ENCODE data around the gene PPP5C.
"Not testable (repeated sequence)": the region's sequence is repeated elsewhere in the genome, so short reads cannot be mapped to it uniquely, and the experiment has no call there.

Gene PPP5C

GRCh38 chr19:46388311-46389095 is 41.6 kb downstream of the PPP5C start:
- no peak for DNase-seq

- DNase-seq = no peak
Measured at GRCh38 chr19:46390121-46390858, 43.4 kb downstream of the PPP5C start.

GRCh38 chr19:46390866-46391265 is 44.0 kb downstream of the PPP5C start:
- no peak for DNase-seq

- DNase-seq = no peak
Measured at GRCh38 chr19:46391296-46392251, 44.7 kb downstream of the PPP5C start.

GRCh38 chr19:46392252-46392801 is 45.4 kb downstream of the PPP5C start:
- DNase-seq = no peak

GRCh38 chr19:46392837-46393236 is 46.0 kb downstream of the PPP5C start:
- DNase-seq = no peak

- DNase-seq = no peak
Measured at GRCh38 chr19:46393456-46394401, 46.8 kb downstream of the PPP5C start.

- DNase-seq = no peak
Measured at GRCh38 chr19:46394402-46394797, 47.5 kb downstream of the PPP5C start.

- not testable (repeated sequence) for DNase-seq
Measured at GRCh38 chr19:46397801-46398479, 51.1 kb downstream of the PPP5C start.

- no peak for DNase-seq
Measured at GRCh38 chr19:46402725-46403124, 55.8 kb downstream of the PPP5C start.

GRCh38 chr19:46404055-46404752 is 57.3 kb downstream of the PPP5C start:
- DNase-seq = no peak

GRCh38 chr19:46404753-46405468 is 58.0 kb downstream of the PPP5C start:
- DNase-seq = no peak

GRCh38 chr19:46406976-46407375 is 60.1 kb downstream of the PPP5C start:
- no peak for DNase-seq

GRCh38 chr19:46407856-46408663 is 61.2 kb downstream of the PPP5C start:
- DNase-seq = no peak

GRCh38 chr19:46408664-46409039 is 61.8 kb downstream of the PPP5C start:
- DNase-seq = no peak

GRCh38 chr19:46409191-46409590 is 62.3 kb downstream of the PPP5C start:
- no peak for DNase-seq

- no peak for DNase-seq
Measured at GRCh38 chr19:46410205-46411087, 63.6 kb downstream of the PPP5C start.
